Endothelial cell of umbilical vein (primary cell): ENCODE results near the gene C10orf71. TPM values are rescaled to one million over a fixed set of nuclear protein-coding genes. Genes with fewer than 3 reads are reported as not detected.

Experiments
- BruUV-seq: library from RNA; stranded (reverse); fragments of 400-500 nt; replicated peaks from 2 replicates; lab custom pipeline; 2021; lab: Mats Ljungman, UMichigan
- CTCF ChIA-PET: fragments of 300-600, 350-600 bp; sonication (Branson Sonifier 250); formaldehyde crosslinking; loops from one replicate; lab custom pipeline; 2021; ENCODE audit warnings: antibody characterized with exemption, inconsistent platforms; lab: Charles Lee
- POLR2A ChIA-PET: fragments of 300-600, 350-600 bp; sonication (Branson Sonifier 250); formaldehyde crosslinking; loops from one replicate; lab custom pipeline; 2021; ENCODE audit warnings: antibody characterized with exemption, inconsistent platforms; lab: Charles Lee
- DNase-seq: peaks from one replicate; pipeline ENCODE4 v3.0.0-alpha.2; 2011; ENCODE audit warnings: low read depth, low spot score
- FAIRE-seq: peaks from 2 replicates; lab custom pipeline; 2011; peaks lifted over from hg19 to GRCh38; lab: Jason Lieb, UNC
- H2AFZ ChIP-seq: 2 replicates; pipeline ENCODE4 v1.6.0; 2012; ENCODE audit warnings: low read depth, low read length, control low read depth, inconsistent platforms
- H3K27ac ChIP-seq: 2 replicates; pipeline ENCODE4 v1.5.1; 2011; ENCODE audit warnings: low read depth, mild to moderate bottlenecking, control low read depth, low read length, moderate library complexity; ENCODE audit not compliant: insufficient read depth
- H3K27me3 ChIP-seq, 2 experiments: 2 replicates each; pipeline versions ENCODE4 v1.6.0 to v1.6.1; 2011; ENCODE audit warnings: low read length in 2 of 2, mixed read lengths in 1 of 2; ENCODE audit not compliant: control insufficient read depth in 2 of 2, insufficient read depth in 2 of 2
- H3K36me3 ChIP-seq, 2 experiments: 2 replicates in 1 of 2; 3 replicates in 1 of 2; pipeline ENCODE4 v1.5.1; 2011; ENCODE audit warnings: low read length in 2 of 2, mild to moderate bottlenecking in 1 of 2, moderate library complexity in 1 of 2; ENCODE audit not compliant: control insufficient read depth in 2 of 2, insufficient read depth in 2 of 2; ENCODE audit errors: extremely low read depth in 1 of 2
- H3K4me1 ChIP-seq: 3 replicates; pipeline ENCODE4 v1.5.1; 2011; ENCODE audit warnings: mild to moderate bottlenecking, low read length; ENCODE audit not compliant: control insufficient read depth, insufficient read depth; ENCODE audit errors: extremely low read depth
- H3K4me2 ChIP-seq: 2 replicates; pipeline ENCODE4 v1.6.1; 2011; ENCODE audit warnings: low read length, control low read depth, mixed read lengths; ENCODE audit not compliant: insufficient read depth
- H3K4me3 ChIP-seq, 3 experiments: fragments of 200-600 bp in 1 of 3; sonication (generic), shearing (Covaris generic) in 1 of 3; replicated peaks in 1 of 3; 2 replicates each; pipeline ENCODE4 v1.5.1; 2011 to 2016; ENCODE audit warnings: control low read depth in 3 of 3, low read length in 3 of 3, mild to moderate bottlenecking in 2 of 3, inconsistent platforms in 1 of 3, low read depth in 1 of 3, moderate library complexity in 1 of 3; ENCODE audit not compliant: insufficient read depth in 1 of 3
- H3K79me2 ChIP-seq: 2 replicates; pipeline ENCODE4 v1.6.0; 2012; ENCODE audit warnings: low read length, inconsistent platforms; ENCODE audit not compliant: control insufficient read depth, insufficient read depth
- H3K9ac ChIP-seq: replicated peaks from 2 replicates; pipeline ENCODE3; 2011; ENCODE audit warnings: low read length, control low read depth; ENCODE audit not compliant: insufficient read depth; ENCODE audit errors: extremely low read depth
- H3K9me1 ChIP-seq: replicated peaks from 3 replicates; pipeline ENCODE4 v1.6.0; 2011; ENCODE audit warnings: mild to moderate bottlenecking, low read length; ENCODE audit not compliant: control insufficient read depth, insufficient read depth; ENCODE audit errors: extremely low read depth
- H3K9me3 ChIP-seq: replicated peaks from 2 replicates; pipeline ENCODE4 v1.5.1; 2012; ENCODE audit warnings: low read length, inconsistent platforms; ENCODE audit not compliant: control insufficient read depth, insufficient read depth
- H4K20me1 ChIP-seq: replicated peaks from 2 replicates; pipeline ENCODE3; 2011; ENCODE audit warnings: mild to moderate bottlenecking, low read length; ENCODE audit not compliant: control insufficient read depth, insufficient read depth; ENCODE audit errors: extremely low read depth
- EZH2 ChIP-seq: IDR thresholded peaks from 2 replicates; pipeline ENCODE4 v1.6.1; 2012; ENCODE audit warnings: borderline replicate concordance, low read depth, mild to moderate bottlenecking, moderate library complexity, low read length, inconsistent platforms; ENCODE audit not compliant: severe bottlenecking
- FOS ChIP-seq: IDR thresholded peaks from 2 replicates; pipeline ENCODE4 v1.6.1; 2011; ENCODE audit warnings: mild to moderate bottlenecking, low read length, moderate library complexity, borderline replicate concordance; ENCODE audit not compliant: insufficient read depth
- GATA2 ChIP-seq: IDR thresholded peaks from 2 replicates; pipeline ENCODE4 v1.7.0; 2011; ENCODE audit warnings: low read depth, mild to moderate bottlenecking, moderate library complexity, mixed read lengths, low read length; ENCODE audit not compliant: insufficient read length, insufficient read depth
- JUN ChIP-seq: IDR thresholded peaks from 2 replicates; pipeline ENCODE4 v1.6.1; 2011; ENCODE audit warnings: borderline replicate concordance, low read depth; ENCODE audit not compliant: insufficient read length, insufficient read depth
- MYC ChIP-seq: IDR thresholded peaks from one replicate; pipeline ENCODE4 v1.6.1; 2011; ENCODE audit warnings: mild to moderate bottlenecking, low read depth, low read length
- POLR2A ChIP-seq: IDR thresholded peaks from 2 replicates; pipeline ENCODE4 v1.6.1; 2012; ENCODE audit warnings: low read depth, mild to moderate bottlenecking, control low read depth, low read length
- POLR2AphosphoS5 ChIP-seq: IDR thresholded peaks from 2 replicates; pipeline ENCODE4 v1.6.1; 2012; ENCODE audit warnings: low read depth, mild to moderate bottlenecking, control low read depth, low read length, moderate library complexity; ENCODE audit not compliant: insufficient read depth
- dilution Hi-C: fragments of 300-500 bp; cut with MboI; formaldehyde crosslinking; loops from one replicate; pipeline ENCODE4 v1.15.0; 2019; ENCODE audit warnings: low sequenced_read_pairs; ENCODE audit not compliant: extremely low pct_ligation_motif_present
- intact Hi-C: fragments of 100-400 bp; cut with micrococcal nuclease; formaldehyde crosslinking; loops from one replicate; pipeline ENCODE4 v1.10.0; 2022
- polyA plus RNA-seq, 4 experiments: library from polyadenylated mRNA; depleted of rRNA in 3 of 4; stranded (reverse) in 3 of 4; unstranded in 1 of 4; fragments of >200 nt; gene quantifications; 2 replicates each; pipeline versions ENCODE4 v1.2.1 to v1.2.3, GENCODE V29; 2011 to 2012; ENCODE audit warnings: missing spikeins in 1 of 4
- total RNA-seq: library from RNA; stranded (reverse); gene quantifications from 2 replicates; pipeline ENCODE4 v1.2.3, GENCODE V29; 2021
- TF ChIP-seq, protein P1 (sequence below), 2 donors: IDR thresholded peaks; 1 replicate in 1 of 2; 2 replicates in 1 of 2; pipeline ENCODE4 v1.5.1; 2011; ENCODE audit warnings: low read length in 2 of 2, mild to moderate bottlenecking in 2 of 2, moderate library complexity in 2 of 2, control low read depth in 1 of 2, inconsistent platforms in 1 of 2, low read depth in 1 of 2; ENCODE audit not compliant: insufficient read depth in 1 of 2; ENCODE audit errors: extremely low read depth in 1 of 2
- TF ChIP-seq, protein P2 (sequence below): IDR thresholded peaks from 2 replicates; pipeline ENCODE4 v1.6.1; 2011; ENCODE audit not compliant: insufficient read depth, insufficient read length

The C10orf71 gene
- total and polyA plus RNA-seq, 2 donors (not counting 3 experiments of a cell fraction or from before 2014, with no cell fraction given) = not detected

DNA sequence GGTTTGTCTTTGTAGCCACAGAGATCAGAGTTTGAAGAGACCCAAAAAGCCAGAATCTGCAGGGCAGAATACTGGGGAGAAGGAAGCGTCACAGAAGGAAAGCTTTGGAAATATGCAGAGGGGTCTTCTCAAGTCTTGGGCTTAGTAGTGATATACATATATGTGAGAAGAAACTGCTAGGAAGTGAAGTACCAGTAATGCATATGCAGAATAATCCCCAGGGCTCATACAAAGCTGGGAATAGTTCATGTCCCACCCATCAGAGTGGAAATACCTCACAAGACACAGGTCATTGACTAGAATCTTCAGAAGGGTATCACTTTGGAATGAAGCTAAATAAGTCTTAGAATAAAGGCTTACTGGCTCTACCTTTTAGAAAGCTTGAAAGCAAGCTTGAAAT lies 39.6 kb downstream of the C10orf71 start:
- POLR2A ChIA-PET = no interaction called here
- Histone ChIP-seq H3K27me3 (peaks cover 0 to 2% of the 10 kb centered on the region in 2 experiments), H3K4me1 (no peaks in the 10 kb centered on the region), H4K20me1 (no peaks in the 10 kb centered on the region), H3K4me3 (no peak overlapping the region), H3K27ac (no peak overlapping the region), H3K4me2 (no peak overlapping the region), H3K9ac (no peak overlapping the region), H3K9me3 (no peaks in the 10 kb centered on the region), H2AFZ (no peak overlapping the region), H3K79me2 (no peaks in the 10 kb centered on the region), H3K36me3 (no peaks in the 10 kb centered on the region), H3K9me1 (no peaks in the 10 kb centered on the region)
- no peak for TF ChIP-seq JUN
- TF ChIP-seq GATA2 = no peak
- no peak for TF ChIP-seq MYC
- TF ChIP-seq, protein P1, sequence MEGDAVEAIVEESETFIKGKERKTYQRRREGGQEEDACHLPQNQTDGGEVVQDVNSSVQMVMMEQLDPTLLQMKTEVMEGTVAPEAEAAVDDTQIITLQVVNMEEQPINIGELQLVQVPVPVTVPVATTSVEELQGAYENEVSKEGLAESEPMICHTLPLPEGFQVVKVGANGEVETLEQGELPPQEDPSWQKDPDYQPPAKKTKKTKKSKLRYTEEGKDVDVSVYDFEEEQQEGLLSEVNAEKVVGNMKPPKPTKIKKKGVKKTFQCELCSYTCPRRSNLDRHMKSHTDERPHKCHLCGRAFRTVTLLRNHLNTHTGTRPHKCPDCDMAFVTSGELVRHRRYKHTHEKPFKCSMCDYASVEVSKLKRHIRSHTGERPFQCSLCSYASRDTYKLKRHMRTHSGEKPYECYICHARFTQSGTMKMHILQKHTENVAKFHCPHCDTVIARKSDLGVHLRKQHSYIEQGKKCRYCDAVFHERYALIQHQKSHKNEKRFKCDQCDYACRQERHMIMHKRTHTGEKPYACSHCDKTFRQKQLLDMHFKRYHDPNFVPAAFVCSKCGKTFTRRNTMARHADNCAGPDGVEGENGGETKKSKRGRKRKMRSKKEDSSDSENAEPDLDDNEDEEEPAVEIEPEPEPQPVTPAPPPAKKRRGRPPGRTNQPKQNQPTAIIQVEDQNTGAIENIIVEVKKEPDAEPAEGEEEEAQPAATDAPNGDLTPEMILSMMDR (IDR thresholded peaks at IDR 0.05; ENCODE audit: extremely low read depth in 1 of 2, insufficient read depth in 1 of 2, low read depth in 1 of 2, low read length in 2 of 2) = no peak
- TF ChIP-seq POLR2AphosphoS5 = no peak
- TF ChIP-seq FOS = no peak
- no peak for TF ChIP-seq EZH2
- no peak for TF ChIP-seq POLR2A
- TF ChIP-seq, protein P2, sequence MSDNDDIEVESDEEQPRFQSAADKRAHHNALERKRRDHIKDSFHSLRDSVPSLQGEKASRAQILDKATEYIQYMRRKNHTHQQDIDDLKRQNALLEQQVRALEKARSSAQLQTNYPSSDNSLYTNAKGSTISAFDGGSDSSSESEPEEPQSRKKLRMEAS = no peak
- CTCF ChIA-PET = no interaction called here
- no peak for DNase-seq
- intact Hi-C loops (no loop called here), dilution Hi-C loops (no loop called here)
- no peak for FAIRE-seq
- no TSS peak for BruUV-seq
